Keratinocyte (primary cell): ENCODE results near the gene SAYSD1. TPM values are rescaled to one million over a fixed set of nuclear protein-coding genes. Genes with fewer than 3 reads are reported as not detected.
"Not testable (repeated sequence)": the region's sequence is repeated elsewhere in the genome, so short reads cannot be mapped to it uniquely, and the experiment has no call there.

Experiments used
- DNase-seq: peaks from one replicate; pipeline ENCODE4 v3.0.0-alpha.2; 2011; ENCODE audit warnings: low read depth, missing footprints, low spot score
- FAIRE-seq: peaks from 2 replicates; lab custom pipeline; 2011; peaks lifted over from hg19 to GRCh38; lab: Jason Lieb, UNC
- H2AFZ ChIP-seq: 2 replicates; pipeline ENCODE4 v1.6.0; 2012; ENCODE audit warnings: low read length, control low read depth, inconsistent platforms; ENCODE audit not compliant: control insufficient read depth
- H3K27ac ChIP-seq: 2 replicates; pipeline ENCODE4 v1.5.1; 2011; ENCODE audit warnings: low read length; ENCODE audit not compliant: control insufficient read depth, insufficient read depth
- H3K27me3 ChIP-seq: 3 replicates; pipeline ENCODE4 v1.6.0; 2011; ENCODE audit warnings: low read length; ENCODE audit not compliant: control insufficient read depth, insufficient read depth; ENCODE audit errors: extremely low read depth
- H3K36me3 ChIP-seq, 2 experiments: 2 replicates in 1 of 2; 3 replicates in 1 of 2; pipeline ENCODE4 v1.5.1; 2011; ENCODE audit warnings: low read length in 2 of 2, mild to moderate bottlenecking in 1 of 2; ENCODE audit not compliant: control insufficient read depth in 2 of 2, insufficient read depth in 2 of 2; ENCODE audit errors: extremely low read depth in 1 of 2
- H3K4me1 ChIP-seq: 3 replicates; pipeline ENCODE4 v1.5.1; 2011; ENCODE audit warnings: low read length; ENCODE audit not compliant: control insufficient read depth, insufficient read depth; ENCODE audit errors: extremely low read depth
- H3K4me2 ChIP-seq: 3 replicates; pipeline ENCODE4 v1.6.0; 2011; ENCODE audit warnings: low read depth, low read length; ENCODE audit not compliant: control insufficient read depth, insufficient read depth; ENCODE audit errors: extremely low read depth
- H3K4me3 ChIP-seq, 3 experiments: fragments of 200-600 bp in 1 of 3; sonication (generic) in 1 of 3; 2 replicates in 2 of 3; 3 replicates in 1 of 3; pipeline ENCODE4 v1.5.1; 2011 to 2016; ENCODE audit warnings: low read length in 3 of 3, mild to moderate bottlenecking in 3 of 3, control low read depth in 2 of 3, inconsistent platforms in 1 of 3, low read depth in 1 of 3, mixed read lengths in 1 of 3, mixed run types in 1 of 3, moderate library complexity in 1 of 3; ENCODE audit not compliant: control insufficient read depth in 2 of 3, insufficient read depth in 2 of 3; ENCODE audit errors: extremely low read depth in 1 of 3
- H3K79me2 ChIP-seq: 2 replicates; pipeline ENCODE4 v1.6.0; 2012; ENCODE audit warnings: low read length; ENCODE audit not compliant: control insufficient read depth, insufficient read depth
- H3K9ac ChIP-seq: 3 replicates; pipeline ENCODE4 v1.6.0; 2011; ENCODE audit warnings: low read length; ENCODE audit not compliant: control insufficient read depth, insufficient read depth; ENCODE audit errors: extremely low read depth
- H3K9me1 ChIP-seq: 3 replicates; pipeline ENCODE4 v1.6.0; 2011; ENCODE audit warnings: low read length; ENCODE audit not compliant: control insufficient read depth, insufficient read depth; ENCODE audit errors: extremely low read depth
- H3K9me3 ChIP-seq: 2 replicates; pipeline ENCODE4 v1.5.1; 2012; ENCODE audit warnings: low read depth, low read length; ENCODE audit not compliant: control insufficient read depth
- H4K20me1 ChIP-seq: 3 replicates; pipeline ENCODE4 v1.6.0; 2011; ENCODE audit warnings: low read length; ENCODE audit not compliant: control insufficient read depth, insufficient read depth; ENCODE audit errors: extremely low read depth
- CTCF ChIP-seq, 3 experiments: IDR thresholded peaks in 1 of 3; conservative IDR thresholded peaks in 1 of 3; optimal IDR thresholded peaks in 1 of 3; 2 replicates in 2 of 3; 3 replicates in 1 of 3; pipeline versions ENCODE3 to v1.5.1; 2011; ENCODE audit warnings: low read length in 3 of 3, mild to moderate bottlenecking in 3 of 3, moderate library complexity in 2 of 3, control low read depth in 1 of 3, inconsistent platforms in 1 of 3; ENCODE audit not compliant: insufficient read depth in 2 of 3; ENCODE audit errors: extremely low read depth in 1 of 3
- EZH2 ChIP-seq: IDR thresholded peaks from one replicate; pipeline ENCODE4 v1.6.1; 2012; ENCODE audit warnings: inconsistent platforms, mild to moderate bottlenecking, low read length, moderate library complexity
- dilution Hi-C: fragments of 300-500 bp; cut with MboI; formaldehyde crosslinking; loops from one replicate; pipeline ENCODE4 v1.7.0; 2020; ENCODE audit warnings: low sequenced_read_pairs; ENCODE audit not compliant: extremely low pct_ligation_motif_present
- polyA plus RNA-seq, 5 experiments: library from polyadenylated mRNA; depleted of rRNA in 3 of 5; stranded (reverse) in 3 of 5; stranded (forward) in 1 of 5; unstranded in 1 of 5; fragments of >200 nt; gene quantifications; 1 replicate in 1 of 5; 2 replicates in 3 of 5; 3 replicates in 1 of 5; pipeline versions ENCODE4 v1.2.1 to v1.2.3, GENCODE V29; 2011 to 2012; ENCODE audit warnings: missing spikeins in 2 of 5, low read depth in 1 of 5, low replicate concordance in 1 of 5

Gene SAYSD1
- polyA plus RNA-seq, 1 donor (not counting 4 experiments of a cell fraction or from before 2014, with no cell fraction given), result 8.4 TPM

- Histone ChIP-seq H3K79me2 (no peaks in the 10 kb centered on the region), H3K27ac (no peak overlapping the region), H3K4me3 (no peak overlapping the region), H3K36me3 (no peaks in the 10 kb centered on the region), H3K9me1 (no peaks in the 10 kb centered on the region), H3K27me3 (no peaks in the 10 kb centered on the region), H3K9ac (no peak overlapping the region), H3K4me1 (no peaks in the 10 kb centered on the region), H3K4me2 (no peak overlapping the region), H4K20me1 (peaks cover 2% of the 10 kb centered on the region), H2AFZ (no peak overlapping the region), H3K9me3 (no peaks in the 10 kb centered on the region)
- FAIRE-seq (no peak), DNase-seq (peak; percentile 7)
- TF ChIP-seq CTCF (optimal IDR thresholded peaks at IDR 0.05 in 1 of 3, IDR thresholded peaks at IDR 0.05 in 1 of 3, conservative IDR thresholded peaks at IDR 0.05 in 1 of 3; ENCODE audit: extremely low read depth in 1 of 3, insufficient read depth in 2 of 3, low read length in 3 of 3), result no peak
- TF ChIP-seq EZH2, result no peak
- dilution Hi-C loops, result no loop called here
These were observed 22.3 kb upstream of the SAYSD1 start for GRCh38 chr6:39137245-39137644.

GRCh38 chr6:39136207-39136606 lies 21.2 kb upstream of the SAYSD1 start:
- H3K4me1 ChIP-seq, H3K9ac ChIP-seq, H3K27ac ChIP-seq, H3K79me2 ChIP-seq, H4K20me1 ChIP-seq, H3K9me3 ChIP-seq, H3K9me1 ChIP-seq, DNase-seq, FAIRE-seq, H3K36me3 ChIP-seq, dilution Hi-C loops, H3K4me2 ChIP-seq, H2AFZ ChIP-seq, H3K27me3 ChIP-seq, H3K4me3 ChIP-seq: not testable (repeated sequence)

- H3K36me3 ChIP-seq, H3K79me2 ChIP-seq, H3K4me2 ChIP-seq, dilution Hi-C loops, FAIRE-seq, H3K9ac ChIP-seq, H3K4me1 ChIP-seq, H3K27me3 ChIP-seq, H3K9me3 ChIP-seq, DNase-seq, H4K20me1 ChIP-seq, H3K9me1 ChIP-seq, H3K4me3 ChIP-seq, H2AFZ ChIP-seq, H3K27ac ChIP-seq: not testable (repeated sequence)
These were observed 19.8 kb upstream of the SAYSD1 start for GRCh38 chr6:39134761-39135160.
